Measurements from ENCODE around the gene SINHCAF. TPM values are rescaled to one million over a fixed set of nuclear protein-coding genes. Genes with fewer than 3 reads are reported as not detected.

The SINHCAF gene
- total RNA-seq, 1 experiment from 2014 or later, result 68.8 TPM

- intact Hi-C loops (cut with micrococcal nuclease; ENCODE audit: unreplicated experiment) (no loop called here), in situ Hi-C loops (cut with HindIII; ENCODE audit: low pct_unique_long_range_greater_than_20kb, low sequenced_read_pairs) (no loop called here)
- no peak for TF ChIP-seq POLR2AphosphoS5 (IDR thresholded peaks at IDR 0.05; ENCODE audit: low read depth, low read length)
- TF ChIP-seq, protein P1, sequence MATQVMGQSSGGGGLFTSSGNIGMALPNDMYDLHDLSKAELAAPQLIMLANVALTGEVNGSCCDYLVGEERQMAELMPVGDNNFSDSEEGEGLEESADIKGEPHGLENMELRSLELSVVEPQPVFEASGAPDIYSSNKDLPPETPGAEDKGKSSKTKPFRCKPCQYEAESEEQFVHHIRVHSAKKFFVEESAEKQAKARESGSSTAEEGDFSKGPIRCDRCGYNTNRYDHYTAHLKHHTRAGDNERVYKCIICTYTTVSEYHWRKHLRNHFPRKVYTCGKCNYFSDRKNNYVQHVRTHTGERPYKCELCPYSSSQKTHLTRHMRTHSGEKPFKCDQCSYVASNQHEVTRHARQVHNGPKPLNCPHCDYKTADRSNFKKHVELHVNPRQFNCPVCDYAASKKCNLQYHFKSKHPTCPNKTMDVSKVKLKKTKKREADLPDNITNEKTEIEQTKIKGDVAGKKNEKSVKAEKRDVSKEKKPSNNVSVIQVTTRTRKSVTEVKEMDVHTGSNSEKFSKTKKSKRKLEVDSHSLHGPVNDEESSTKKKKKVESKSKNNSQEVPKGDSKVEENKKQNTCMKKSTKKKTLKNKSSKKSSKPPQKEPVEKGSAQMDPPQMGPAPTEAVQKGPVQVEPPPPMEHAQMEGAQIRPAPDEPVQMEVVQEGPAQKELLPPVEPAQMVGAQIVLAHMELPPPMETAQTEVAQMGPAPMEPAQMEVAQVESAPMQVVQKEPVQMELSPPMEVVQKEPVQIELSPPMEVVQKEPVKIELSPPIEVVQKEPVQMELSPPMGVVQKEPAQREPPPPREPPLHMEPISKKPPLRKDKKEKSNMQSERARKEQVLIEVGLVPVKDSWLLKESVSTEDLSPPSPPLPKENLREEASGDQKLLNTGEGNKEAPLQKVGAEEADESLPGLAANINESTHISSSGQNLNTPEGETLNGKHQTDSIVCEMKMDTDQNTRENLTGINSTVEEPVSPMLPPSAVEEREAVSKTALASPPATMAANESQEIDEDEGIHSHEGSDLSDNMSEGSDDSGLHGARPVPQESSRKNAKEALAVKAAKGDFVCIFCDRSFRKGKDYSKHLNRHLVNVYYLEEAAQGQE (IDR thresholded peaks at IDR 0.05; ENCODE audit: insufficient read depth in 1 of 2, low read depth in 2 of 2, low read length in 1 of 2), result no peak
- TF ChIP-seq SIN3A (IDR thresholded peaks at IDR 0.05; ENCODE audit: borderline replicate concordance, insufficient read depth, low read depth, low read length), result no peak
- TF ChIP-seq, protein P2, sequence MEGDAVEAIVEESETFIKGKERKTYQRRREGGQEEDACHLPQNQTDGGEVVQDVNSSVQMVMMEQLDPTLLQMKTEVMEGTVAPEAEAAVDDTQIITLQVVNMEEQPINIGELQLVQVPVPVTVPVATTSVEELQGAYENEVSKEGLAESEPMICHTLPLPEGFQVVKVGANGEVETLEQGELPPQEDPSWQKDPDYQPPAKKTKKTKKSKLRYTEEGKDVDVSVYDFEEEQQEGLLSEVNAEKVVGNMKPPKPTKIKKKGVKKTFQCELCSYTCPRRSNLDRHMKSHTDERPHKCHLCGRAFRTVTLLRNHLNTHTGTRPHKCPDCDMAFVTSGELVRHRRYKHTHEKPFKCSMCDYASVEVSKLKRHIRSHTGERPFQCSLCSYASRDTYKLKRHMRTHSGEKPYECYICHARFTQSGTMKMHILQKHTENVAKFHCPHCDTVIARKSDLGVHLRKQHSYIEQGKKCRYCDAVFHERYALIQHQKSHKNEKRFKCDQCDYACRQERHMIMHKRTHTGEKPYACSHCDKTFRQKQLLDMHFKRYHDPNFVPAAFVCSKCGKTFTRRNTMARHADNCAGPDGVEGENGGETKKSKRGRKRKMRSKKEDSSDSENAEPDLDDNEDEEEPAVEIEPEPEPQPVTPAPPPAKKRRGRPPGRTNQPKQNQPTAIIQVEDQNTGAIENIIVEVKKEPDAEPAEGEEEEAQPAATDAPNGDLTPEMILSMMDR (IDR thresholded peaks at IDR 0.05), result no peak
- no peak for TF ChIP-seq TCF7L2 (IDR thresholded peaks at IDR 0.05; ENCODE audit: low read depth, low read length)
- Histone ChIP-seq H3K36me3 (ENCODE audit: control insufficient read depth, insufficient read depth, low read length) (peaks cover 19% of the 10 kb centered on the region), H3K9me3 (ENCODE audit: control insufficient read depth, insufficient read depth, low read depth, low read length) (no peaks in the 10 kb centered on the region), H3K4me3 (ENCODE audit: low read depth in 2 of 2, low read length in 2 of 2) (no peak overlapping the region), H3K4me1 (ENCODE audit: control insufficient read depth, insufficient read depth, low read length) (no peaks in the 10 kb centered on the region), H3K27me3 (ENCODE audit: control insufficient read depth, insufficient read depth, low read length) (no peaks in the 10 kb centered on the region), H3K27ac (ENCODE audit: low read length) (no peak overlapping the region)
- ATAC-seq (no peak), DNase-seq (ENCODE audit: low read depth, low spot score) (no peak)
- CTCF ChIA-PET, result interaction anchor here (0.6 to 1.0 kb wide), 2 partner anchors 27 to 95 kb away, joined by 4 to 5 read pairs; no protein-coding TSS in a partner anchor
- POLR2A ChIA-PET, result no interaction called here
- no TSS peak for BruUV-seq (replicated peaks)
These were observed 27.0 kb downstream of the SINHCAF start for GRCh38 chr12:31298922-31299321.

GRCh38 chr12:31298515-31298910 lies 27.4 kb downstream of the SINHCAF start:
- intact Hi-C loops (cut with micrococcal nuclease; ENCODE audit: unreplicated experiment) (no loop called here), in situ Hi-C loops (cut with HindIII; ENCODE audit: low pct_unique_long_range_greater_than_20kb, low sequenced_read_pairs) (no loop called here)
- Histone ChIP-seq H3K27me3 (ENCODE audit: control insufficient read depth, insufficient read depth, low read length) (no peaks in the 10 kb centered on the region), H3K4me3 (ENCODE audit: low read depth in 2 of 2, low read length in 2 of 2) (no peak overlapping the region), H3K9me3 (ENCODE audit: control insufficient read depth, insufficient read depth, low read depth, low read length) (no peaks in the 10 kb centered on the region), H3K36me3 (ENCODE audit: control insufficient read depth, insufficient read depth, low read length) (peaks cover 20% of the 10 kb centered on the region), H3K4me1 (ENCODE audit: control insufficient read depth, insufficient read depth, low read length) (no peaks in the 10 kb centered on the region), H3K27ac (ENCODE audit: low read length) (no peak overlapping the region)
- POLR2A ChIA-PET, result no interaction called here
- CTCF ChIA-PET, result interaction anchor here (0.6 to 1.0 kb wide), 2 partner anchors 27 to 96 kb away, joined by 4 to 5 read pairs; no protein-coding TSS in a partner anchor
- TF ChIP-seq, protein P1 (IDR thresholded peaks at IDR 0.05; ENCODE audit: insufficient read depth in 1 of 2, low read depth in 2 of 2, low read length in 1 of 2), result no peak
- TF ChIP-seq, protein P2 (IDR thresholded peaks at IDR 0.05), result no peak
- TF ChIP-seq POLR2AphosphoS5 (IDR thresholded peaks at IDR 0.05; ENCODE audit: low read depth, low read length) (no peak), TCF7L2 (IDR thresholded peaks at IDR 0.05; ENCODE audit: low read depth, low read length) (no peak), SIN3A (IDR thresholded peaks at IDR 0.05; ENCODE audit: borderline replicate concordance, insufficient read depth, low read depth, low read length) (no peak)
- BruUV-seq (replicated peaks), result no TSS peak
- no peak for ATAC-seq
- no peak for DNase-seq (ENCODE audit: low read depth, low spot score)

Measured in Panc1 (cell line).